K562 (cell line): ENCODE measurements around the gene INPP5E. TPM values are rescaled to one million over a fixed set of nuclear protein-coding genes. Genes with fewer than 3 reads are reported as not detected.

Experiments
- ARID2 ChIP-seq: fragments of 450-650 bp; IDR thresholded peaks from 2 replicates; pipeline ENCODE4 v1.6.1; 2017; ENCODE audit warnings: antibody characterized with exemption, mild to moderate bottlenecking
- CBX1 ChIP-seq: sonication (generic); IDR thresholded peaks from 2 replicates; pipeline ENCODE4 v1.6.1; 2016; ENCODE audit warnings: antibody characterized with exemption, low read depth, mild to moderate bottlenecking
- CGGBP1 ChIP-seq: fragments of 250-450 bp; sonication (Bioruptor Pico); IDR thresholded peaks from 2 replicates; pipeline ENCODE4 v1.9.0; 2021; ENCODE audit warnings: mild to moderate bottlenecking
- CHD1 ChIP-seq: fragments of 200-600 bp; sonication (generic); IDR thresholded peaks from one replicate; pipeline ENCODE4 v1.6.1; 2012; ENCODE audit warnings: mild to moderate bottlenecking, moderate library complexity, low read length, inconsistent platforms
- FOXP4 ChIP-seq: sonication (generic); formaldehyde crosslinking; IDR thresholded peaks from 2 replicates; pipeline ENCODE4 v1.8.0; 2022; ENCODE audit warnings: mild to moderate bottlenecking, missing genetic modification reagents, borderline replicate concordance
- JUND ChIP-seq, 2 experiments: IDR thresholded peaks; 2 replicates in 1 of 2; 3 replicates in 1 of 2; pipeline ENCODE4 v1.6.1; 2011; ENCODE audit warnings: borderline replicate concordance in 2 of 2, low read depth in 2 of 2, low read length in 2 of 2, improper control_type of control experiment in 1 of 2, missing biosample characterization in 1 of 2, missing genetic modification characterization in 1 of 2, missing genetic modification reagents in 1 of 2
- L3MBTL2 ChIP-seq: fragments of 450-650 bp; IDR thresholded peaks from 2 replicates; pipeline ENCODE4 v1.6.1; 2016; ENCODE audit warnings: mild to moderate bottlenecking, moderate library complexity
- MNT ChIP-seq, 2 experiments: fragments of 450-650 bp; conservative IDR thresholded peaks; 2 replicates each; pipeline ENCODE4 v1.6.1; 2017; ENCODE audit warnings: mild to moderate bottlenecking in 2 of 2, moderate library complexity in 2 of 2
- POLR2B ChIP-seq: fragments of 450-650 bp; IDR thresholded peaks from 2 replicates; pipeline ENCODE4 v1.6.1; 2018; ENCODE audit warnings: low read depth; ENCODE audit not compliant: partially characterized antibody
- SMAD4 ChIP-seq: fragments of 250-450 bp; sonication (Bioruptor Pico); conservative IDR thresholded peaks from 2 replicates; pipeline ENCODE4 v1.8.0; 2021; ENCODE audit warnings: inconsistent platforms, mild to moderate bottlenecking, moderate library complexity
- TAF7 ChIP-seq: fragments of 450-650 bp; IDR thresholded peaks from 2 replicates; pipeline ENCODE4 v1.6.1; 2016; ENCODE audit warnings: missing genetic modification characterization, missing compliant biosample characterization
- ZBTB11 ChIP-seq, 3 experiments: fragments of 200-800 bp in 1 of 3; fragments of 250-450 bp in 1 of 3; fragments of 450-650 bp in 1 of 3; sonication (Bioruptor Pico) in 1 of 3; sonication (Bioruptor generic) in 1 of 3; formaldehyde crosslinking in 1 of 3; IDR thresholded peaks; 2 replicates each; pipeline versions ENCODE4 v1.6.1 to v1.8.0; 2016 to 2022; ENCODE audit warnings: mild to moderate bottlenecking in 2 of 3, missing genetic modification characterization in 2 of 3, missing compliant biosample characterization in 1 of 3, moderate library complexity in 1 of 3
- ZFP91 ChIP-seq: sonication (generic); formaldehyde crosslinking; IDR thresholded peaks from 2 replicates; pipeline ENCODE4 v1.8.0; 2022; ENCODE audit warnings: mild to moderate bottlenecking, missing genetic modification reagents
- polyA plus RNA-seq, 8 experiments: library from polyadenylated mRNA; depleted of rRNA in 4 of 8; stranded (reverse) in 5 of 8; unstranded in 3 of 8; fragments of >200 nt; fragmentation: Nextera tagmentation in 2 of 8; fragmentation: Illumina TruSeq in 1 of 8; extraction: Ambion mirVana in 2 of 8; extraction: Trizol in 1 of 8; gene quantifications; 2 replicates each; pipeline versions ENCODE4 v1.2.1 to v1.2.3, GENCODE V29; 2011 to 2014; ENCODE audit warnings: inconsistent platforms in 1 of 8, missing spikeins in 1 of 8
- total RNA-seq, 7 experiments: library from RNA; depleted of rRNA in 6 of 7; stranded (reverse); fragments of >200 nt in 6 of 7; fragmentation: Illumina TruSeq in 2 of 7; extraction: Trizol in 2 of 7; gene quantifications; 2 replicates each; pipeline versions ENCODE4 v1.2.1 to v1.2.3, GENCODE V29; 2011 to 2021; ENCODE audit warnings: low replicate concordance in 1 of 7

Gene INPP5E
- total and polyA plus RNA-seq, 9 of the 15 experiments (the other 6 are each of a cell fraction or from before 2014, with no cell fraction given) = 0.38 to 17.4 (median 4.9) TPM

GRCh38 chr9:136482793-136483588 lies 43.3 kb upstream of the INPP5E start, which contains the start of gene SEC16A (continued):
- peak in 1 of 2 experiments; percentile 28; a peak in 2 of 4 replicates for TF ChIP-seq MNT (conservative IDR thresholded peaks at IDR 0.05)
- no peak for TF ChIP-seq ZFP91
- TF ChIP-seq FOXP4 (CRISPR knock-in tag) = no peak
- 0 out of 2 replicates have a peak, but pooled peaks have one; percentile 26 for TF ChIP-seq CBX1
- peak; percentile 23; the same call in 1 of the 2 replicates for TF ChIP-seq TAF7
- 0 out of 2 replicates have a peak, but pooled peaks have one; percentile 49 for TF ChIP-seq JUND (IDR thresholded peaks at IDR 0.05; ENCODE audit: borderline replicate concordance, low read depth, low read length)
- TF ChIP-seq JUND (tag; IDR thresholded peaks at IDR 0.05; ENCODE audit: borderline replicate concordance, low read depth, low read length) = no peak; the same call in 2 of the 3 replicates
- peak; percentile 30; the same call in 1 of the 2 replicates for TF ChIP-seq SMAD4 (CRISPR knock-in tag)
- TF ChIP-seq L3MBTL2 = 0 out of 2 replicates have a peak, but pooled peaks have one; percentile 19
- 0 out of 2 replicates have a peak, but pooled peaks have one; percentile 42 for TF ChIP-seq CGGBP1
- TF ChIP-seq POLR2B = peak; percentile 73
- no peak for TF ChIP-seq ARID2
- peak; percentile 11 for TF ChIP-seq CHD1
- TF ChIP-seq ZBTB11 (CRISPR knock-in tag; IDR thresholded peaks at IDR 0.05) = 0 out of 6 replicates have a peak, but pooled peaks of 1 of the 3 experiments have one; percentile 11
